Glomerular endothelial cell (primary cell): ENCODE data around the gene DPF3. TPM values are rescaled to one million over a fixed set of nuclear protein-coding genes. Genes with fewer than 3 reads are reported as not detected.

ENCODE experiments used
- DNase-seq: peaks from one replicate; pipeline ENCODE4 v3.0.0-alpha.2; 2011; ENCODE audit warnings: low read depth, low spot score; ENCODE audit errors: extremely low read depth
- total RNA-seq: library from RNA; depleted of rRNA; stranded (reverse); fragments of >200 nt; gene quantifications from 2 replicates; pipeline ENCODE4 v1.2.3, GENCODE V29; 2015

DPF3 gene
- total RNA-seq, 1 donor from 2014 or later, result 6.2 TPM

GRCh38 chr14:72582582-72582981 lies 311.3 kb downstream of the DPF3 start:
- no peak for DNase-seq

DNA sequence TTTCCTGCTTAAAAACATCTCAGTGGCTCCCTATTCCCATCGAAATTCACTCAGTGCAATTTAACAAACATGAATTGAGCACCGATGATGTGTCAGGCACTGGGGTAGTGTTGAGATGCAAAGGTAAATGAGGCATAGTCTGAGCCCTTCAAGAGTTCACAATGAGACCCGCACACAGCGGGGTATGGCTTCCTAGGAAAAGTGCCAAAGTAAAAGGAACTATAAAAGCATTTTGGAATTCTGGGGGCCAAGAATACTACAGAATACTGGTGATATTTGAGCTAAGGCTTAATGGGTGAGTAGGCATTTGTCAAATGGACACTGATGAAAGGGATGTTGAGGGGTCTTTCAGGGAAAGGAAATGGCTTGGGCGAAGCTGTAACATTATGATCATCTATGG lies 315.4 kb downstream of the DPF3 start:
- DNase-seq, result no peak

- DNase-seq, result no peak
These were observed 316.4 kb downstream of the DPF3 start for GRCh38 chr14:72577521-72577920.

DNA sequence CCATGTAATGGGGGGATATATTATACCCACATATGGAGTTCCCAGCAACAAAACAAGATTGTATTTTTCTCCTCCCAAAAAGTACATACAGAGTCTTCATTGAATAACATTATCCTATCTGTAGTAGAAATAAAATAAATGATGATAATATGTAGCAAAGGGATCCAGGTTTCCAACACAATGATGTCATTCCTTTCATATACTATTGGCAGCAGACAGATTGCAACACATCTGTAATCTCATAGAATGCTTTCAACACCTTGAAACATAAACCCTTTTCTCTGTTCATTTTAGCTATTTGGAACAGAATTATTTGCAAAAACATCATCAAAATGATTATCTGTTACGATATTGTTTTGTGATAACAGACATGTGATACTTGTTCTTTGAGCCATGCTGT lies 317.6 kb downstream of the DPF3 start:
- no peak for DNase-seq

DNA sequence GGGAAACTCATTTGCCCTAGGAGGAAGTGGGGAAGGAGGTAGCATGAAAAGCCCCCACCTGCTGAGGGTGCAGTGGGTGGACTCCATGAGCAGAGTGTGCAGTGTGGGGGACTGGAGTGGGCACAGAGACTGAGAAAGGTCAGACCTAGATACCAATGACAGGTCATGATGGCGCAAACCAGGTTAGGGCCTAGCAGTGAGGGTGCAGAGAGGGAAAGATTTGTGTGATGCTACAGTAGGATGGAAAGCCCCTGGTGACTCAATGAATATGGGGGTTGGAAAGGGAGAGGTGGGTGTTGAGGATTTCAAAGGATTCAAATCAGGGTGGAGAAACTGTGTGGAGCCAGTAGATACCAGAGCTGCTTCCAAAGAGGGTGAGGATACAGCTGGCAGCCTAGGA lies 319.2 kb downstream of the DPF3 start:
- no peak for DNase-seq

- no peak for DNase-seq
These were observed 320.0 kb downstream of the DPF3 start for GRCh38 chr14:72573725-72574417.

Other genes starting within 250 kb of the DPF3 start
- gene DCAF4, start 32.4 kb upstream of the DPF3 start, total RNA-seq, result 31.5 and 44.3 TPM in 2 replicates
- 28.5 and 34.6 TPM in 2 replicates for gene ZFYVE1, start 133.0 kb upstream of the DPF3 start, total RNA-seq
- gene RBM25, start 164.4 kb upstream of the DPF3 start, total RNA-seq, result 27.5 and 41.2 TPM in 2 replicates
- gene PSEN1, start 242.4 kb upstream of the DPF3 start, total RNA-seq, result 43.0 and 51.5 TPM in 2 replicates